ENCODE data around the gene LNX1. TPM values are rescaled to one million over a fixed set of nuclear protein-coding genes. Genes with fewer than 3 reads are reported as not detected.

The LNX1 gene
- total RNA-seq: 10 to 100 TPM; 11.9 to 66.5 (median 41.3) TPM

DNA sequence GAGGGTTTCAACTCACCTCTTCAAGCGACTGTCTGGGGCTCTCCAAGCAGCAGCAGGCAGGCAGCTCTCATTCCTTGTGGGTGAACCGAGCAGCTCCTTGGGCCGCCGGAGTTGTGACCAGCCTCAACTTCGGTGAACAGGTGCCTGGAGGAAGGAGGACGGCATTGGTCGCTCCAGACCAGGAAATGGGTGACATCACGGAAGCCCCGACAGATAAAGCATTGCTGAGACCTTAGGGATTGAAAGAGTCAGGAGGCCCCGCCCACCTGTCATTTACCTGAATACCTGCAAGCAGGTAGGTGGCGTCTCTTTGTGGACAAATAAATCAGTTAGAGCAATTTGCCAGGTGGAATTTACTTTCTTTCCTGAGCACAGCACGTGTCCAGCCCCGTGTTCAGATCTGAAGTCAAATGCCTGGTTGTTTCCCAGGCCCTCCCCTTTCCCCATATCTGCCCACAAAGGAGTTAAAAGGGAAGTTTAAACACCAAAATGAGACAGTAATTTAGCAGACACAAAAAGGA, at the start of gene LNX1:
LNX1 (minus strand) TSS at position 115 of the 521 bp plus-strand sequence. CDS start 17,484 bp downstream, outside the sequence.
- TF ChIP-seq, protein P1, sequence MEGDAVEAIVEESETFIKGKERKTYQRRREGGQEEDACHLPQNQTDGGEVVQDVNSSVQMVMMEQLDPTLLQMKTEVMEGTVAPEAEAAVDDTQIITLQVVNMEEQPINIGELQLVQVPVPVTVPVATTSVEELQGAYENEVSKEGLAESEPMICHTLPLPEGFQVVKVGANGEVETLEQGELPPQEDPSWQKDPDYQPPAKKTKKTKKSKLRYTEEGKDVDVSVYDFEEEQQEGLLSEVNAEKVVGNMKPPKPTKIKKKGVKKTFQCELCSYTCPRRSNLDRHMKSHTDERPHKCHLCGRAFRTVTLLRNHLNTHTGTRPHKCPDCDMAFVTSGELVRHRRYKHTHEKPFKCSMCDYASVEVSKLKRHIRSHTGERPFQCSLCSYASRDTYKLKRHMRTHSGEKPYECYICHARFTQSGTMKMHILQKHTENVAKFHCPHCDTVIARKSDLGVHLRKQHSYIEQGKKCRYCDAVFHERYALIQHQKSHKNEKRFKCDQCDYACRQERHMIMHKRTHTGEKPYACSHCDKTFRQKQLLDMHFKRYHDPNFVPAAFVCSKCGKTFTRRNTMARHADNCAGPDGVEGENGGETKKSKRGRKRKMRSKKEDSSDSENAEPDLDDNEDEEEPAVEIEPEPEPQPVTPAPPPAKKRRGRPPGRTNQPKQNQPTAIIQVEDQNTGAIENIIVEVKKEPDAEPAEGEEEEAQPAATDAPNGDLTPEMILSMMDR (IDR thresholded peaks at IDR 0.05; ENCODE audit: low read depth): no peak

DNA sequence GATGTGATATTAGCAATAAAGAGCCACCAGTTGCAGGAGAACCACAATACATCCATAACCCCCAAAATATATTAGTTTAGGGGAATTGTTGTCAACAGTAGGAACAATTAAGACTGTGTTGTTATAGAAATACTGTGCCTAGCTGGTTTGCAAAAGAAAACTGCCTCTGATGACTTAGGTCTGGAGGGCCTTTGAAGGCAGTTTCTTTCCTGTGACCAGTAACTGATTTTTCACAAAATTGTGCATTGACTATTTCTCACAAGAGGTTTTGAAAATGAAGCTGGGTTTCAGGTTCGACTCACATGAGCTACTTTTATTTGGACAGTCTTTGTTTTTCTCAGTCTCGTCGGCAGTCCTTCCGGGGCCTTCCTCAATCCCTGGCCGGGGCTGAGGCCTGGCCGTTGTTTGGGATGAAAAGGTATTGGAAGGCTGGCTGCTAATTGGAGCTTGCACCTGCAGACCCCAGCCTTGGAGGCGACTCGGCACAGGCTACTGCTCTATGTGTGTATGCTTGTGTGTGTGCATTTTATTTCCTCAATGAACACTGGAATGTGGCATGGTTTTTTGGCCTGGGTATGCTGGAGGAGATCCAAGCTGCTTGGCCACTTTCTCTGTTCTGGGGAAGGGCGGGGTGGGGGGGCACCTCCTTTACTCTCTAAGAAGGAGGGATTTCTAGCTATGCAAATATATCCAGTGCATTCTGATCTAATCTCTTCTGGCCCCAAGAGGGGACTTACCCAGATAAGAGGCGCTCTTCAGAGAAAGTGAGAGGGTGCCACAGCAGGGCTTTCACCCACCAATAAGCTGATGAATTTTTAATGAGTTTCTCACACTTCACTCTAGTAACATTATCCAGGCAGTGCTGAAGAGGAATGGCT, 49.5 kb upstream of the LNX1 start:
- TF ChIP-seq, protein P1 (IDR thresholded peaks at IDR 0.05; ENCODE audit: low read depth): no peak

DNA sequence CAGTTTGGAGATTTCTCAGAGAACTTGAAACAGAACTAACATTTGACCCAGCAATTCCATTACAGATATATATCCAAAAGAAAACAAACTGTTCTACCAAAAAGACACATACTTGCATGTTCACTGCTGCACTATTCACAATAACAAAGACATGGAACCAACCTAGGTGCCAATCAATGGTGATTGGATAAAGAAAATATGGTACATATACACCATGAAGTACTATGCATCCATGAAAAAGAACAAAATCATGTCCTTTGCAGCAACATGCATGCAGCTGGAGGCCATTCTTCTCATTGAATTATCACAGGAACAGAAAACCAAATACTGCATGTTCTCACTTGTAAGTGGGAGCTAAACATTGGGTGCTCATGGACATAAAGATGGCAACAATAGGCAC, 47.6 kb upstream of the LNX1 start:
- TF ChIP-seq, protein P1 (IDR thresholded peaks at IDR 0.05; ENCODE audit: low read depth): no peak

DNA sequence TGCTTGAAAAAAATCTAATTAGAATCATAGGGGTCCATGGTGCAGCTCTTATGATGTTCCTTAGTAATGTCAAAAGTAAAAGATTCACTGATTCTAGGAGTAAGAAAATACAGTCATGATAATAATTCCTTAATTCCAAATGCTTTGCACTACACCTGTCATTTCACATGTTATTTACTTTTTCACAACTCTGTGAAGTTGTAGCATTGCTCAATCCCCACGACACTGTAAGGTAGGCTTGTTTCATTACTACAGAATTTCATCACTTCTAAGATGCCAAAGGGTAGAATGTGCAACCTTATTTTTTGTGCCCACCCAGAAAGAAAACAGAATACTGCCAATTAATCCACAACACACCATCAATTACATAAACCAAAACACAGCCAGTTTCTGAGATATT, 46.1 kb upstream of the LNX1 start:
- TF ChIP-seq, protein P1 (IDR thresholded peaks at IDR 0.05; ENCODE audit: low read depth): no peak

DNA sequence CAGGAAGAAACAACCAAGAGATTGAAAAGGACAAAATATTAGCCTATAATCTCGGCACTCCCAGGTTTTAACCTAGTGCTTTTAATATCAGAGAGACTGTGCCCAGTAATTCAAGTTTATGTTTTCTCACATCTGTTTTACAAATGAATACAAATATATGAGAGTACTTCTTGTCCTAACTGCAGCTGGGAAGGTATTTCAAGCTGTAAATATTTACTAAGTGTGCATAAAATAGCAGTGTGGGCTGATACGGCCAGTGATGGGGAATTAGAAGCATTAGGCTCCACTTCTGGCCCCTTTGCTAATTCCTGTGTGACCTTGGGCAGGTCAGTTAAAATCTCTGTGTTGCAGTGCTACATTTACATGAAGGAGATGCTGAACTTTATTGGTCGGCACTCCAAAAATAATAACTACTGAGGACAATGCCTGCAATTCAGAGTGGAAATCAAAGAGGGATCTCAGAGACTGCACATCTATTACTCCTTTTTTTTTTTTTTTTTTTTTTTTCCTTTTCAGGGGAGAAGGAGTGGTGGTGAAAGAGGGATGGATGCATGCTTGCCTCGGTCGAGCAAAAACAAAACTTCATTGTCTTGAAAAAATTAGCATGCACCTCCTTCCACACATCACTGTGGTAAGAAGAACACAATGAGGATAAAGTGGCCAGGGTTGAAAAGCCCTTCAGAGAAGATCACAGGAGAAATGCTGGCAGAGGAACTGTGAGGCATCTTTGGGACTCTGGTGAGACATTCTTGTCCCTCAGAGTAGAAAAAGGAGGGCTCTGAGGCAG, 44.6 kb upstream of the LNX1 start:
- TF ChIP-seq, protein P1 (IDR thresholded peaks at IDR 0.05; ENCODE audit: low read depth): no peak

DNA sequence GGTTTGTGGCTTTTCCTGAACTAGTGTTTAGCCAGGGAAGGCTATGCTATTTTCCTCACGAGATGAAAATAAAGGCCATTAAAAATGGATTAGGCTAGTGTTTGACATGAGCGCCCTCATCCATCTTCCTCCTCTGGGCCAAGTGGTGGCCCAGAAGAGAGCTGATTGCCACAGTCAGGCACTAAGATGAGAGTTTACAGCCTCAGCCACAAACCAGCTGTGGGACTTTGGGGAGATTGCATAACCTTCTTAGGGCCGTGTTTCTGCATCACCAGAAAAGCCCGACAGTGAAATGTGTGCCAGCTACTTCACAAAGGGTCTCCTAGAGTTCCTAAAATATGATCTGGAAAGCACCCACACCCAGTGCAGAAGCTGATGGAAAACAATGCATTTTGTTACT, 42.3 kb upstream of the LNX1 start:
- TF ChIP-seq, protein P1 (IDR thresholded peaks at IDR 0.05; ENCODE audit: low read depth): no peak

DNA sequence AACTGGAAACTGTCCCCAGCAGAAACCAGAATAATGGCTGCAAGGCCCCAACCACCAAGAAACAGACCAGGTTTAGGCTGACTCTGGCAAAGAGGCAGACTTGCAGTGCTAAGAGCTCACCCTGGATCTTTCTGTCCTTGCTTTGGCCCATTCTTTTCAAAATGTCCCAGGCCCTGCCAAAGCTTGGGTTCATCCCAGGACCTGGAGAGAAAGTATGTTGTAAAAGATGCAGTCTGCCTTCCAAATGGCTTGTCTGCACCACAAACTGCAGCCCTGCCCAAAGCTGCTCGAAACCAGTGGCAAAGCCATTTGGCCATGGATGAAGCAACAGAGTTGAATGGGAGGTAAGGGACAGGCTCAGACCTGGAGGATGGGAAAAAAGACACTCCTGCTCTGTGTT, 38.0 kb upstream of the LNX1 start:
- TF ChIP-seq, protein P1 (IDR thresholded peaks at IDR 0.05; ENCODE audit: low read depth): no peak
